Stimulated activated CD4-positive, alpha-beta T cell treated with anti-CD3 and anti-CD28 coated beads, Interleukin-4, amount 100 ng/mL, for 24 hours (primary cell): ENCODE data around the gene CXorf58.
"Not testable (repeated sequence)": the region's sequence is repeated elsewhere in the genome, so short reads cannot be mapped to it uniquely, and the experiment has no call there.

Experiments
- DNase-seq: peaks from one replicate; pipeline ENCODE4 v3.0.0-alpha.2; 2020

The CXorf58 gene

DNA sequence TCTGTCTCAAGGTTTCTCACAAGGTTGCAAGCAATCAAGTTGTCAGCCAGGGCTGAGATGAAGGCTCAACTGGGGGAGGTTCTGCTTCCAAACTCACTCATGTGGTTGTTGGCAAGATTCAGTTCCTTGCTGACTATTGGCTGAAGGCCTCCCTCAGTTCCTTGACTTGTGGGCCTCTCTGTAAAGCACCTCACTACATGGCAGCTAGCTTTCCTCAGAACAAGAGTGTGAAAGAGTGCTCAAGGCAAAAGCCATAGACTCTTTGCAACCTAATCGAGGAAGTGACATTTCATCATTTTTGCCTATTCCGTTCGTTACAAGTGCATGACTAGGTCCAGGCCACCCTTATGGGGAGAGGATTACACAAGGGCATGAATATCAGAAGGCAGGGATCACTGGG lies 52.0 kb downstream of the CXorf58 start:
- no peak for DNase-seq

DNA sequence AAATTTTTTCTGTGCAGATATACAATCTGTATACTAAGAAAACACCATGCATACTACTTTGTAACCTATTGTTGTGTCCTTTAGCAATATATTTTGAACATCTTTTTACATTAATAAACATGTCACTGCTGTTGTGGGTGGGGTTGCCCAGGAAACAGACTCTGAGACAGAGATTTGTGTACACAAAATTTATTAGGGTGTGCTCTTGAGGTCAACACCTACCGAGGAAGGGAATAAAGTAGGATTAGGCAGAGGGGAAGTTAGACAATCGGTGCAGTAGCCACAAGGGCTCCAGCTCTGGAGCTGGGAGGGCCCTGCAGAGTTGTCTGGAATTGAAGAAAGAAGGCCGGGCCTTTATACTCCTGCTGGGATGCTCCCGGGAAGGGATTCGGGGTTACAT lies 56.4 kb downstream of the CXorf58 start:
- no peak for DNase-seq

DNA sequence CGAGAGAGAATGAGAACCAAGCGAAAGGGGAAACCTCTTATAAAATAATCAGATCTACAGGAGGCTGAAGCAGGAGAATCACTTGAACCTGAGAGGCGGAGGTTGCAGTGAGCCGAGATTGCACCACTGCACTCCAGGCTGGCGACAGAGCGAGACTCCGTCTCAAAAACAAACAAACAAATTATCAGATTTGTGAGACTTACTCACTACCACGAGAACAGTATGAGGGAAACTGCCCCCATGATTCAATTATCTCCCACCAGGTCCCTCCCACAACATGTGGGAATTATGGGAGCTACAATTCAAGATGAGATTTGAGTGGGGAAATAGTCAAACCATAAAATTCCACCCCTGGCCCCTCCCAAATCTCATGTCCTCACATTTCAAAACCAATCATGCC lies 57.8 kb downstream of the CXorf58 start:
- not testable (repeated sequence) for DNase-seq

DNA sequence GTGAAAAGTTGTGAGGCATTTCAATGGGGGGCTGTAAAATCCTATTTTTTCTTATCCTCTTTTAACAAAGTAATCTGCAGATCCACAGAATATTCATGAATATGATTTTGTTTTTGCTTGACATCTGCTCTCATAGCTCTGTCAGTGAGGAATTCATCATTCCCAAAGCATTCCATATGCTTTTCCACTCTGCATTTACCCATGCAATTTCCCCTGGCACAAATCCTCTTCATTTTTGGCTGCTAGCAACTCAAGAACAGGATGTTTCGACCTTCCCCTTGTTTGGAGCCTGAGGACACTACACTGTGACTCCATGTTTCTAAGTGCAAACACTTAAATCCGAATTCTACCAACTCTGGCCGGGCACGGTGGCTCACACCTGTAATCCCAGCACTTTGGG lies 70.7 kb downstream of the CXorf58 start:
- DNase-seq = no peak

DNA sequence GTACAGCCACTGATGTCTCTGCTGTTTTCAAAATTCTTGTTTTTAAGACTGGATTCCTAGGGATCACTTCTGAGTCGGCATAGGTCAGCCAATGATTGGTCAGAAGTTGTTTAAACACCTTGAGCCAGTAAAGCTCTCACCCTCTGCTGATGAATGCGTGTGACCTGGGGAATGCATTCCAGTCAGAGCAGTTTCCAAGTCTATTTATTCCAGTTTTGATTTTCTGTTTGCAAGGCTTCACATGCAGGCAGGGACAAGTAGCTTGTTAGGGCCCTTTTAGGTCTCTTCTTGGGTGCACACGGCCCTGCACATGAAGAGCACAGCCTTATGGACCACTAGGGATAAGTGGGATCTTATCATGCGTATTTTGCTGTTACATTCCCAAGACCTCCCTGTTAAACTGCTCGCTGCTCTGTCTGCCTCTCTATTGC lies 72.2 kb downstream of the CXorf58 start:
- DNase-seq = no peak

DNA sequence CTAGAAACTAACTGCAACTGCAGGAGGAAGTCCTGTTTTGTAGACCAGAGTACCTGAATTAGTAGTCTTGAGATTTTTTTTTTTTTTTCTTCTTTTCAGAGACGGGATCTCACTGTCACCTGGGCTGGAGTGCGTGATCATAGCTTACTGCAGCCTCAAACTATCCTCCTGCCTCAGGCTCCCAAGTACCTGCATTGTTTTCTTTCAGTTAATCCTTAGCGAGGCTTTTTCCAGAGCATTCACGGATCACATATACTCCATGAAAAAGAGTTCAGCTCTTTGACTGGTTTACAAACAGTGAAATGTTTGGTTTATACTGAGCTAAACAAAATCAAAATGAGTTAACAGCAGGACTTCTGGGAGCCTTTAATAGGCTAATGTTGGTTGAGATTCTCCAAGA lies 73.4 kb downstream of the CXorf58 start:
- no peak for DNase-seq

DNA sequence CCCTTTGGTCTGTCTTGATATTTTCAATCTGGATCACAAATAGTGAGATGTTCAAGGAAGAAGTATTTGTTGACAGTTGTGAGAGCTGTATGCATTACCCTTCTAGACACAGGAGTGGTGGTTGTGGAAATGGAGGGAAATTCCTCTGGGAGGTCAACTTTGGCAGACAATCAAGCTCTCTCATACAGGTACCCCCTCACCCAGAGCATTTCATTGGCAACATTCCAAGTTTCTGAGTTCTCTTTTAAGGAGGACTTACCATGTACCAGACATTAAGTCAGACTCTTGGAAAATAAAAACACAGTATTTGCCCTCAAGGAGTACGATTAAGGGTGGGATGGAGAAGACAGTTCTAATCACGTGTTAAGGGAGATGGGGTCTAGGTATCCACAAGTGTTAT lies 73.9 kb downstream of the CXorf58 start:
- no peak for DNase-seq

DNA sequence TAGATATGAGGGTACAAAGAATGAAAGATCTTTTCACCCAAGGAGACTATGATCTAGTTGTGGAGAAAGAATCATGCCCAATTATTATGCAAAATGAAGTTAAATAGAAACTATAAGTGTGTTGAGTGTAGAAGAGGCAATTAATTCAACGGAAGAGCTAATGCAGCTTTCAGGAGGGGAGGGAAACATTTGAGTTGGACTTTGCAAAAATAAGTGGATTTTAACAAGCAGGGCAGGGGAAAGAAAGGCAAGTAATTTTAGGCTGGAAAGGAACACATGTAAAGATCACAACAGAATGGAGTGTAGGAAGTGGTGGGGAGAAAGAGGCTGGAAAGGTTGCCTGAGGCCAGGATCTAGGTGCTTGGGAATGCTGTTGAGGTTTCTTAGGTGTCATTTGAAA lies 75.1 kb downstream of the CXorf58 start:
- DNase-seq = no peak
